ENCODE data around the gene ZFP57. TPM values are rescaled to one million over a fixed set of nuclear protein-coding genes. Genes with fewer than 3 reads are reported as not detected.

The ZFP57 gene
- not detected for total RNA-seq

- TF ChIP-seq CTCF (IDR thresholded peaks at IDR 0.05): no peak
- no peak for DNase-seq (ENCODE audit: low spot score in 2 of 2)
- no peaks in the 10 kb centered on the region for H3K4me1 ChIP-seq
- no peaks in the 10 kb centered on the region for H3K9me3 ChIP-seq
- intact Hi-C loops (cut with DNase I): no loop called here
- H3K4me3 ChIP-seq: peak within 1 kb of the TSS in 1 of 2 donors; percentile 36
- H3K36me3 ChIP-seq: no peaks in the 10 kb centered on the region
- no peak within 1 kb of the TSS for H3K27ac ChIP-seq
- H3K27me3 ChIP-seq: peaks cover 3% of the 10 kb centered on the region
Observed at GRCh38 chr6:29680904-29681303, at the start of gene ZFP57. ZFP57 (minus strand) TSS chr6:29681152; CDS start chr6:29677003, 4,149 bp downstream.

- no peak overlapping the region for H3K4me3 ChIP-seq
- H3K4me1 ChIP-seq: no peaks in the 10 kb centered on the region
- no peak for TF ChIP-seq CTCF (IDR thresholded peaks at IDR 0.05)
- no peaks in the 10 kb centered on the region for H3K9me3 ChIP-seq
- H3K36me3 ChIP-seq: peaks cover 4 to 9% of the 10 kb centered on the region in 2 donors
- DNase-seq (ENCODE audit: low spot score in 2 of 2): no peak
- no peak overlapping the region for H3K27ac ChIP-seq
- intact Hi-C loops (cut with DNase I): no loop called here
- H3K27me3 ChIP-seq: no peaks in the 10 kb centered on the region
Observed at GRCh38 chr6:29730575-29731126, 49.7 kb upstream of the ZFP57 start.

- TF ChIP-seq CTCF (IDR thresholded peaks at IDR 0.05): no peak
- Histone ChIP-seq H3K4me1 (peaks cover 4 to 6% of the 10 kb centered on the region in 2 donors), H3K27me3 (no peaks in the 10 kb centered on the region), H3K9me3 (no peaks in the 10 kb centered on the region), H3K36me3 (peaks cover 9 to 11% of the 10 kb centered on the region in 2 donors), H3K27ac (no peak overlapping the region), H3K4me3 (no peak overlapping the region)
- intact Hi-C loops (cut with DNase I): no loop called here
- no peak for DNase-seq (ENCODE audit: low spot score in 2 of 2)
Observed at GRCh38 chr6:29729774-29730328, 48.9 kb upstream of the ZFP57 start.

GRCh38 chr6:29728875-29729270 is 47.9 kb upstream of the ZFP57 start:
- H3K27me3 ChIP-seq: no peaks in the 10 kb centered on the region
- peaks cover 12 to 13% of the 10 kb centered on the region in 2 donors for H3K4me1 ChIP-seq
- no peak for TF ChIP-seq CTCF (IDR thresholded peaks at IDR 0.05)
- no peaks in the 10 kb centered on the region for H3K9me3 ChIP-seq
- intact Hi-C loops (cut with DNase I): no loop called here
- no peak overlapping the region for H3K4me3 ChIP-seq
- no peak overlapping the region for H3K27ac ChIP-seq
- DNase-seq (ENCODE audit: low spot score in 2 of 2): no peak
- peaks cover 9 to 13% of the 10 kb centered on the region in 2 donors for H3K36me3 ChIP-seq

GRCh38 chr6:29728173-29728874 is 47.4 kb upstream of the ZFP57 start:
- intact Hi-C loops (cut with DNase I): no loop called here
- no peak for TF ChIP-seq CTCF (IDR thresholded peaks at IDR 0.05)
- Histone ChIP-seq H3K4me1 (peaks cover 12 to 13% of the 10 kb centered on the region in 2 donors), H3K4me3 (no peak overlapping the region), H3K36me3 (peaks cover 9 to 13% of the 10 kb centered on the region in 2 donors), H3K9me3 (no peaks in the 10 kb centered on the region), H3K27me3 (no peaks in the 10 kb centered on the region), H3K27ac (no peak overlapping the region)
- DNase-seq (ENCODE audit: low spot score in 2 of 2): no peak

Measured in ascending aorta (tissue), 2 donors.